K562 (cell line): Measurements from ENCODE around the gene TBATA. TPM values are rescaled to one million over a fixed set of nuclear protein-coding genes. Genes with fewer than 3 reads are reported as not detected.

Experiments used
- CBX5 ChIP-seq: IDR thresholded peaks from 2 replicates; pipeline ENCODE4 v1.6.1; 2014; ENCODE audit warnings: low read depth, borderline replicate concordance
- CCAR2 ChIP-seq: fragments of 200-400 bp; formaldehyde crosslinking; IDR thresholded peaks from 2 replicates; pipeline ENCODE4 v1.6.1; 2017; ENCODE audit warnings: mild to moderate bottlenecking, low read depth, low read length
- ELF1 ChIP-seq: fragments of 200-800 bp; sonication (Bioruptor generic); IDR thresholded peaks from 2 replicates; pipeline ENCODE4 v1.6.1; 2016; ENCODE audit warnings: missing genetic modification characterization, missing compliant biosample characterization
- GATAD2B ChIP-seq: fragments of 450-650 bp; IDR thresholded peaks from 2 replicates; pipeline ENCODE4 v1.6.1; 2017; ENCODE audit warnings: mild to moderate bottlenecking, borderline replicate concordance
- HDAC2 ChIP-seq: fragments of 450-650 bp; IDR thresholded peaks from 2 replicates; pipeline ENCODE4 v1.6.1; 2016; ENCODE audit warnings: mild to moderate bottlenecking
- HNRNPL ChIP-seq: fragments of 200-400 bp; formaldehyde crosslinking; IDR thresholded peaks from 2 replicates; pipeline ENCODE4 v1.6.1; 2017; ENCODE audit warnings: low read depth, mild to moderate bottlenecking, low read length
- RB1 ChIP-seq: fragments of 450-650 bp; IDR thresholded peaks from 2 replicates; pipeline ENCODE4 v1.6.1; 2017; ENCODE audit warnings: low read depth, mild to moderate bottlenecking
- RCOR1 ChIP-seq, 2 experiments: IDR thresholded peaks; 2 replicates each; pipeline ENCODE4 v1.6.1; 2012; ENCODE audit warnings: low read depth in 2 of 2, low read length in 2 of 2, borderline replicate concordance in 1 of 2, improper control_type of control experiment in 1 of 2
- TCFL5 ChIP-seq: fragments of 250-450 bp; sonication (Bioruptor Pico); conservative IDR thresholded peaks from 2 replicates; pipeline ENCODE4 v1.6.1; 2021; ENCODE audit warnings: mild to moderate bottlenecking, moderate library complexity, matching md5 sums
- U2AF1 ChIP-seq: fragments of 200-400 bp; formaldehyde crosslinking; optimal IDR thresholded peaks from 2 replicates; pipeline ENCODE3; 2017; ENCODE audit warnings: mild to moderate bottlenecking, low read depth, low read length, moderate library complexity
- ZBTB17 ChIP-seq: fragments of 450-650 bp; formaldehyde crosslinking; IDR thresholded peaks from 2 replicates; pipeline ENCODE4 v1.4.0; 2020; ENCODE audit warnings: mild to moderate bottlenecking
- ZNF143 ChIP-seq: sonication (generic); formaldehyde crosslinking; IDR thresholded peaks from 2 replicates; pipeline ENCODE4 v1.9.0; 2022; ENCODE audit warnings: mild to moderate bottlenecking, missing genetic modification reagents
- ZNF175 ChIP-seq: fragments of 200-800 bp; sonication (Bioruptor generic); IDR thresholded peaks from 2 replicates; pipeline ENCODE4 v1.6.1; 2016; ENCODE audit warnings: low read depth, mild to moderate bottlenecking, missing genetic modification characterization, missing compliant biosample characterization
- ZNF408 ChIP-seq: fragments of 250-450 bp; sonication (Bioruptor Pico); IDR thresholded peaks from 2 replicates; pipeline ENCODE4 v1.4.0; 2020; ENCODE audit warnings: low read depth, mild to moderate bottlenecking, moderate library complexity
- polyA plus RNA-seq, 8 experiments: library from polyadenylated mRNA; depleted of rRNA in 4 of 8; stranded (reverse) in 5 of 8; unstranded in 3 of 8; fragments of >200 nt; fragmentation: Nextera tagmentation in 2 of 8; fragmentation: Illumina TruSeq in 1 of 8; extraction: Ambion mirVana in 2 of 8; extraction: Trizol in 1 of 8; gene quantifications; 2 replicates each; pipeline versions ENCODE4 v1.2.1 to v1.2.3, GENCODE V29; 2011 to 2014; ENCODE audit warnings: inconsistent platforms in 1 of 8, missing spikeins in 1 of 8
- total RNA-seq, 7 experiments: library from RNA; depleted of rRNA in 6 of 7; stranded (reverse); fragments of >200 nt in 6 of 7; fragmentation: Illumina TruSeq in 2 of 7; extraction: Trizol in 2 of 7; gene quantifications; 2 replicates each; pipeline versions ENCODE4 v1.2.1 to v1.2.3, GENCODE V29; 2011 to 2021; ENCODE audit warnings: low replicate concordance in 1 of 7
- TF ChIP-seq, protein P1 (sequence below): sonication (generic); formaldehyde crosslinking; IDR thresholded peaks from 2 replicates; pipeline ENCODE4 v1.8.0; 2022; ENCODE audit warnings: mild to moderate bottlenecking, missing genetic modification reagents
- TF ChIP-seq, protein P2 (sequence below): fragments of 250-450 bp; sonication (Bioruptor Pico); IDR thresholded peaks from 2 replicates; pipeline ENCODE4 v1.4.0; 2020
- TF ChIP-seq, protein P3 (sequence below): IDR thresholded peaks from 2 replicates; pipeline ENCODE4 v1.6.1; 2012; ENCODE audit warnings: low read depth, low read length, improper control_type of control experiment, borderline replicate concordance

Gene TBATA
- total and polyA plus RNA-seq, 9 of the 15 experiments (the other 6 are each of a cell fraction or from before 2014, with no cell fraction given) = not detected

DNA sequence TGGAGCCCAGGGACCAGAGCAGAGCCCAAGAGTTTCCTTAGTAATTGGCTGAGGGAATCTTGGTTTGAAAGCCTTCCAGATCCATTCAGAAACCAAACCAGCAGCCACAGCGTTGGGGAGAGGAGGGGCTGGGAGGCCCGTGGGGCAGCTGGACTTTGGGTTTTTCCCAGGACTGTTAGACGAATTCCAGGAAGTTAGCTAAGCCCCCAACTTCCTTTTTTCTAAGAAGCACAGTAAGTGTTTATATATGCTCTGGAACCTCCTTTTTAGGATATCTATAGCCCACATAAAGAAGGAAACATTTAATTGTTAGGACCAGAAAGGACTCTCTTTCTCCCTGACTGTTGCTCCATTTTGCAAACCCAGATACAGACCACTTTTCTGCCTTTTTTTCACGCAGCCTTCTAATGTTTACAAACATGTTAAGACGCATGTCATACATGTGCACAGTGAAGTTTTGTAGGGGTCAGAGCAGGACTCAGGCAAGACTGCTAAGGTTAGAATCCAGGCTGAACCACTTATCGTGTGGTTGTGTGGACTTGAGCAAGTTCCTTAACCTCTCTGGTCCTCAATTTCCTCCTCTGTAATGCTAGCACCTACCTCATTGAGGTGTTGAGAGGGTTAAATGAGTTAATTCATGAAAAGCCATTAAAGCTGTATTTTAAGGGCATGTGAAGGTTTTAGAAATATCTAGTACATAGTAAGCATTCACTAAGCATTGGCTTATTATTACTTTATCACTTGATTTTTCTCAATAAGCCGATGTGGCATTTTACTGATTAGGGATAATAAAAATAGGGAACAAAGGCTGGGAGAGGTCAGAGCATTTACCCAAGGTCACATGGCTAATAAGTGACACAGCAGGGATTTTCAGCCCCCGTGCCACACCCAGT is 42.4 kb downstream of the TBATA start (continued):
- TF ChIP-seq ZNF175 (peak; percentile 84), GATAD2B (no peak), RB1 (no peak), ELF1 (tag) (peak; percentile 42; the same call in 1 of the 2 replicates), HDAC2 (no peak), CCAR2 (no peak), TCFL5 (no peak; the same call in 1 of the 2 replicates), ZNF408 (CRISPR knock-in tag) (no peak), ZNF143 (CRISPR knock-in tag) (no peak), HNRNPL (no peak), CBX5 (no peak), RCOR1 (IDR thresholded peaks at IDR 0.05; ENCODE audit: borderline replicate concordance in 1 of 2, low read depth in 2 of 2, low read length in 2 of 2) (peak in 1 of 2 experiments; percentile 72; a peak in 2 of 4 replicates), ZBTB17 (CRISPR knock-in tag) (no peak), U2AF1 (no peak)
- TF ChIP-seq, protein P1, sequence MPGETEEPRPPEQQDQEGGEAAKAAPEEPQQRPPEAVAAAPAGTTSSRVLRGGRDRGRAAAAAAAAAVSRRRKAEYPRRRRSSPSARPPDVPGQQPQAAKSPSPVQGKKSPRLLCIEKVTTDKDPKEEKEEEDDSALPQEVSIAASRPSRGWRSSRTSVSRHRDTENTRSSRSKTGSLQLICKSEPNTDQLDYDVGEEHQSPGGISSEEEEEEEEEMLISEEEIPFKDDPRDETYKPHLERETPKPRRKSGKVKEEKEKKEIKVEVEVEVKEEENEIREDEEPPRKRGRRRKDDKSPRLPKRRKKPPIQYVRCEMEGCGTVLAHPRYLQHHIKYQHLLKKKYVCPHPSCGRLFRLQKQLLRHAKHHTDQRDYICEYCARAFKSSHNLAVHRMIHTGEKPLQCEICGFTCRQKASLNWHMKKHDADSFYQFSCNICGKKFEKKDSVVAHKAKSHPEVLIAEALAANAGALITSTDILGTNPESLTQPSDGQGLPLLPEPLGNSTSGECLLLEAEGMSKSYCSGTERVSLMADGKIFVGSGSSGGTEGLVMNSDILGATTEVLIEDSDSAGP (CRISPR knock-in tag) = no peak
- TF ChIP-seq, protein P2, sequence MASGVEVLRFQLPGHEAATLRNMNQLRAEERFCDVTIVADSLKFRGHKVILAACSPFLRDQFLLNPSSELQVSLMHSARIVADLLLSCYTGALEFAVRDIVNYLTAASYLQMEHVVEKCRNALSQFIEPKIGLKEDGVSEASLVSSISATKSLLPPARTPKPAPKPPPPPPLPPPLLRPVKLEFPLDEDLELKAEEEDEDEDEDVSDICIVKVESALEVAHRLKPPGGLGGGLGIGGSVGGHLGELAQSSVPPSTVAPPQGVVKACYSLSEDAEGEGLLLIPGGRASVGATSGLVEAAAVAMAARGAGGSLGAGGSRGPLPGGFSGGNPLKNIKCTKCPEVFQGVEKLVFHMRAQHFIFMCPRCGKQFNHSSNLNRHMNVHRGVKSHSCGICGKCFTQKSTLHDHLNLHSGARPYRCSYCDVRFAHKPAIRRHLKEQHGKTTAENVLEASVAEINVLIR (CRISPR knock-in tag) = no peak
- TF ChIP-seq, protein P3, sequence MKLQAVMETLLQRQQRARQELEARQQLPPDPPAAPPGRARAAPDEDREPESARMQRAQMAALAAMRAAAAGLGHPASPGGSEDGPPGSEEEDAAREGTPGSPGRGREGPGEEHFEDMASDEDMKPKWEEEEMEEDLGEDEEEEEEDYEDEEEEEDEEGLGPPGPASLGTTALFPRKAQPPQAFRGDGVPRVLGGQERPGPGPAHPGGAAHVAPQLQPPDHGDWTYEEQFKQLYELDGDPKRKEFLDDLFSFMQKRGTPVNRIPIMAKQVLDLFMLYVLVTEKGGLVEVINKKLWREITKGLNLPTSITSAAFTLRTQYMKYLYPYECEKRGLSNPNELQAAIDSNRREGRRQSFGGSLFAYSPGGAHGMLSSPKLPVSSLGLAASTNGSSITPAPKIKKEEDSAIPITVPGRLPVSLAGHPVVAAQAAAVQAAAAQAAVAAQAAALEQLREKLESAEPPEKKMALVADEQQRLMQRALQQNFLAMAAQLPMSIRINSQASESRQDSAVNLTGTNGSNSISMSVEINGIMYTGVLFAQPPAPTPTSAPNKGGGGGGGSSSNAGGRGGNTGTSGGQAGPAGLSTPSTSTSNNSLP = 0 out of 2 replicates have a peak, but pooled peaks have one; percentile 16
